ENCODE data around the gene SMTN.

- TF ChIP-seq, protein P1, sequence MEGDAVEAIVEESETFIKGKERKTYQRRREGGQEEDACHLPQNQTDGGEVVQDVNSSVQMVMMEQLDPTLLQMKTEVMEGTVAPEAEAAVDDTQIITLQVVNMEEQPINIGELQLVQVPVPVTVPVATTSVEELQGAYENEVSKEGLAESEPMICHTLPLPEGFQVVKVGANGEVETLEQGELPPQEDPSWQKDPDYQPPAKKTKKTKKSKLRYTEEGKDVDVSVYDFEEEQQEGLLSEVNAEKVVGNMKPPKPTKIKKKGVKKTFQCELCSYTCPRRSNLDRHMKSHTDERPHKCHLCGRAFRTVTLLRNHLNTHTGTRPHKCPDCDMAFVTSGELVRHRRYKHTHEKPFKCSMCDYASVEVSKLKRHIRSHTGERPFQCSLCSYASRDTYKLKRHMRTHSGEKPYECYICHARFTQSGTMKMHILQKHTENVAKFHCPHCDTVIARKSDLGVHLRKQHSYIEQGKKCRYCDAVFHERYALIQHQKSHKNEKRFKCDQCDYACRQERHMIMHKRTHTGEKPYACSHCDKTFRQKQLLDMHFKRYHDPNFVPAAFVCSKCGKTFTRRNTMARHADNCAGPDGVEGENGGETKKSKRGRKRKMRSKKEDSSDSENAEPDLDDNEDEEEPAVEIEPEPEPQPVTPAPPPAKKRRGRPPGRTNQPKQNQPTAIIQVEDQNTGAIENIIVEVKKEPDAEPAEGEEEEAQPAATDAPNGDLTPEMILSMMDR (IDR thresholded peaks at IDR 0.05; ENCODE audit: low read length) = no peak
- TF ChIP-seq EZH2 (IDR thresholded peaks at IDR 0.05; ENCODE audit: borderline replicate concordance, low read length) = no peak
Observed at GRCh38 chr22:31088233-31088986, 7.3 kb downstream of the SMTN start.
